Memory B cell (primary cell): ENCODE data around the gene PHLDB2.
A peak's percentile ranks its signal among the peaks of the same experiment; 100 is the strongest.

ENCODE experiments used
- ATAC-seq: fragments of 150-1000 bp; cut with Tn5 transposase; 2 replicates; pipeline ENCODE4 v1.10.0; 2021; ENCODE audit warnings: low read depth, mild to moderate bottlenecking, moderate library complexity
- DNase-seq, 2 donors: peaks; one replicate each; pipeline ENCODE4 v3.0.0; 2022; ENCODE audit warnings: low spot score in 2 of 2
- H3K27ac Mint-ChIP-seq: one replicate; pipeline ENCODE4 v1.8.0; 2022; ENCODE audit warnings: mild to moderate bottlenecking, moderate library complexity, mixed read lengths
- H3K27me3 Mint-ChIP-seq: one replicate; pipeline ENCODE4 v1.8.0; 2022; ENCODE audit warnings: mixed read lengths
- H3K36me3 Mint-ChIP-seq: one replicate; pipeline ENCODE4 v1.8.0; 2022; ENCODE audit warnings: mild to moderate bottlenecking, mixed read lengths
- H3K4me1 Mint-ChIP-seq: one replicate; pipeline ENCODE4 v1.8.0; 2022; ENCODE audit warnings: mixed read lengths
- H3K4me3 Mint-ChIP-seq: one replicate; pipeline ENCODE4 v1.8.0; 2022; ENCODE audit warnings: mild to moderate bottlenecking, moderate library complexity, mixed read lengths
- H3K9me3 Mint-ChIP-seq: one replicate; pipeline ENCODE4 v1.8.0; 2022; ENCODE audit warnings: mixed read lengths

Gene PHLDB2

DNA sequence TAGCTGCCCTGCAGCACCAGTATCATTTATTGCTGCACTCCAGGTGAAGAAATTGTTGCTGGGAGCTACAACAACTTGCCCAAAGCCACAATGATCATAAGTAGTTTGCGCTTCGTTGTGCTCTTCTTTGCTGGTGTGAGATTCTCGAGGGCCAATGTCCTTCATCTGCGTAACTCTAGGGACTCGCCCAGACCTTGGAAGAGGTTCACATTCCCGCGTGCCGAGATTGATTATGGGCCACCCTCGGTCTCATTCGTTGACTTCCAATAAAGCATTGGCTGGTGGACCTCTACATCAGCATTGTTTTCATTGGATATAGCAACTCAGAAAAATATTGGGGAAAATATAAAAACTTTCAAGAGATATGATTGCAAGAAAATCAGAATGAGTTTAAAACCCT lies 423 bp upstream of the PHLDB2 start:
- Mint-ChIP-seq H3K4me3 (peak overlapping the region; percentile 92), H3K36me3 (peaks cover 2% of the 10 kb centered on the region), H3K27ac (peak overlapping the region; percentile 78), H3K27me3 (peaks cover 15% of the 10 kb centered on the region), H3K4me1 (peaks cover 4% of the 10 kb centered on the region), H3K9me3 (no peaks in the 10 kb centered on the region)
- ATAC-seq (no peak), DNase-seq (no peak)

DNA sequence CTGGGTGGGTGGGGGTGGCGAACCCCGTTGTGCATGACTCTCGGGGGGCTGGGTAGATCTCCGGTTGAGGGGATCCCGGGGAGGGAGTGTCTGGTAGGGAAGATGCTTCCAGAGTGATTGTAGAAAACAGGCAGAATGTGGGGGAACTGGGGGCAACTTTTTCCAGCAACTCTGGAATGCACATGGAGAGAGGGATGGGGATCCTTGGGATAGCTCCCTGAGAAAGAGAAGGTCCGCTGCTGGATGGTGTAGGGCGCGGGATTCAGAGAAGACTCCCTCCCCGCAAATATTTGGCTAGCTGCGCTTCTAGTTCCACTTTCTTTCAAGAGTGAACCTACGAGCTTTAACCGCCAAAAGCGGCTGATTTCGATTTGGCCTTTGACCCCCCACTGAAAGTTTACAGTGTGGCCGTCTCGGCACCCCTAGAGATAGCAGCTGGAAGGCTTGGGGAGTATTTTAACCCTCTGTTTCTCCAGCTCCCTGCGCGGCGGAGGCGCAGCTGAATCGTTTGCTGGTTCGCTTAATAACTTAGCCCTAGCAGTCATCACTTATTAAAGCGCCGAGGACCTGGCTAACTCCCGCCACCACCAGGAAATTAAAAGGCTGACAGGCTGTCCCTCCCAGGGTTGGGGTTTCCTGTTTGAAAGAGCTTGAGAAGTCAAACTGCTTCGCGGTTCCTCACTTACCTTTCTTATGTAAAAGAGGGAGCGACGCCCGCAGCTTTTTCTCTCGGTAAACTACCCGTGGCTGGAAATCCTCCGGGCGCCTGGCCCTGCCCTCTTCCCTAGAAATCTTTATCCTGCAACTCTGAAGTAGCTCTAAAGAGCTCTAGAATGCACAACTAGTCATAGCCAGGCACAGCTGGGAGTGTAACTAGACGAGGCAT lies 1.2 kb downstream of the PHLDB2 start:
- ATAC-seq: peak; percentile 71
- DNase-seq: peak; percentile 53 to 55
- Mint-ChIP-seq H3K27ac (peak overlapping the region; percentile 78), H3K27me3 (peaks cover 14% of the 10 kb centered on the region), H3K36me3 (peaks cover 2% of the 10 kb centered on the region), H3K4me3 (peak overlapping the region; percentile 92), H3K4me1 (peaks cover 4% of the 10 kb centered on the region), H3K9me3 (no peaks in the 10 kb centered on the region)

GRCh38 chr3:111861391-111861790 lies 2.3 kb downstream of the PHLDB2 start:
- H3K4me3 Mint-ChIP-seq: no peak overlapping the region
- H3K27ac Mint-ChIP-seq: no peak overlapping the region
- H3K9me3 Mint-ChIP-seq: no peaks in the 10 kb centered on the region
- peaks cover 2% of the 10 kb centered on the region for H3K36me3 Mint-ChIP-seq
- H3K27me3 Mint-ChIP-seq: peaks cover 14% of the 10 kb centered on the region
- no peak for DNase-seq
- H3K4me1 Mint-ChIP-seq: peaks cover 4% of the 10 kb centered on the region
- no peak for ATAC-seq

DNA sequence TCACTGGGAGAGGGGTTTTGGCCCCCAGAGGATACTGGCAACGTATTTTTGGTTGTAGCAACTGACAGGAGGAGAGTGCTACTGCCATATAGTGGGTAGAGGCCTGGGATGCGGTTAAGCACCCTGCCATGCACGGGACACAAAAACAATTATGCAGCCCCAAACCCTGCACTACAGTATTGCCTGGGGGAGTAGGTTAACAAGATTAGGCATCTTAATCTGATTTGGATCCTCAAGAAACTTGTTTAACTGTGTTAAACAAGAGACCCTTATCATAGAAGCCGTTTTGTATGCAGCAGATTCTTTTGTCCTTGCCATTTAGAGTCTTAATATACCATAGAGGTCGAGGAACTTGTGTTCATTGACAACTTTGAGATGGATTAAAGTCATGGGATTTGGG lies 3.4 kb downstream of the PHLDB2 start:
- Mint-ChIP-seq H3K27me3 (peaks cover 14% of the 10 kb centered on the region), H3K27ac (no peak overlapping the region), H3K9me3 (no peaks in the 10 kb centered on the region), H3K4me3 (no peak overlapping the region), H3K4me1 (peaks cover 4% of the 10 kb centered on the region), H3K36me3 (no peaks in the 10 kb centered on the region)
- ATAC-seq: no peak
- no peak for DNase-seq

- H3K4me3 Mint-ChIP-seq: no peak overlapping the region
- H3K4me1 Mint-ChIP-seq: peaks cover 4% of the 10 kb centered on the region
Measured at GRCh38 chr3:111862974-111863373, 3.9 kb downstream of the PHLDB2 start.

GRCh38 chr3:111863942-111864694 lies 5.1 kb downstream of the PHLDB2 start:
- Mint-ChIP-seq H3K27ac (no peak overlapping the region), H3K9me3 (no peaks in the 10 kb centered on the region), H3K4me3 (no peak overlapping the region), H3K27me3 (peaks cover 10% of the 10 kb centered on the region), H3K36me3 (no peaks in the 10 kb centered on the region), H3K4me1 (peaks cover 4% of the 10 kb centered on the region)
- ATAC-seq (no peak), DNase-seq (no peak)

More at GRCh38 chr3:111862974-111863373, 3.9 kb downstream of the PHLDB2 start:
- DNase-seq (no peak), ATAC-seq (no peak)
- Mint-ChIP-seq H3K27ac (no peak overlapping the region), H3K36me3 (no peaks in the 10 kb centered on the region), H3K9me3 (no peaks in the 10 kb centered on the region), H3K27me3 (peaks cover 10% of the 10 kb centered on the region)

DNA sequence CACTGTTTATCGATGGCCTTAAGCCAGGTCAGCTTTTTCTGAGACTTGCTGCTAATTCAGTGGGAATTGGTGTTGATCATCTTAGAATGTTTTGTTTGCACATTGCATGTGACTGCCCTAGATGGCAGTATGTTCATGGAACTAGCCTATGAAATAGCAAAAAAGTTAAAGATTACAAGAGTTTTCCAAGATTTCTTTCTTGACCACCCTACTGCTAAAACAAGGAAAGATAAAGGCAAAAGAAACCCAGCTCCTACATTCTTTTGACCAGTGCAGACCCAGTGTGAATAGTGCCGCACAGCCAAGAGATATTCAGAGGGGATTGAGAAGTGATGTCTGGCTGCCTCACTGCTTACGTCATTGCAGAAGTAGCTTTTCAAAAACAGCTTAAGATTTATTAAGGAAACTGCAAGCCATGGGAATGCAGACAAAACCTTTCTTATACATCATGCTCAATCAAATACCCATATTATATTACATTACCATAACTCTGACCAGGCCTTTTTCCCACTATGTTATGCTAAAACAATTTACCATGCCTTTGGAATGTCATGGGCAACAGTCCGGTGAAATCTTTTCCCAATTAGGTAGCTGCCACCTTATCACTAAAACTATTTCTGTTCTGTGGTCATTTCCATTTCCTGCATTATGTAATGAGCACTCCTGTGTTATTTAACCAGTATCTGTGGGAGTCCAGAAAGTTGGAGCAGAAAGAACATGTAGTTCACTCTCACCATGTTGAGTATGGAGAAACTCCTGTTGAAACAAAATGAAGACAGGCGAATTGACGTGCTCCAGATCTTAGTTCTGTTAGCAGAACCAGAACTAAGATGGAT lies 6.0 kb downstream of the PHLDB2 start:
- Mint-ChIP-seq H3K36me3 (no peaks in the 10 kb centered on the region), H3K9me3 (no peaks in the 10 kb centered on the region), H3K4me1 (peaks cover 4% of the 10 kb centered on the region), H3K27ac (no peak overlapping the region), H3K27me3 (peaks cover 10% of the 10 kb centered on the region), H3K4me3 (no peak overlapping the region)
- ATAC-seq (no peak), DNase-seq (no peak)

GRCh38 chr3:111867889-111868426 lies 8.9 kb downstream of the PHLDB2 start:
- no peak for DNase-seq
- Mint-ChIP-seq H3K27me3 (peaks cover 8% of the 10 kb centered on the region), H3K36me3 (no peaks in the 10 kb centered on the region), H3K4me1 (no peaks in the 10 kb centered on the region), H3K27ac (no peak overlapping the region), H3K9me3 (no peaks in the 10 kb centered on the region), H3K4me3 (no peak overlapping the region)
- ATAC-seq: no peak

- DNase-seq (no peak), ATAC-seq (no peak)
- peaks cover 6% of the 10 kb centered on the region for H3K27me3 Mint-ChIP-seq
- H3K4me3 Mint-ChIP-seq: no peak overlapping the region
- H3K4me1 Mint-ChIP-seq: no peaks in the 10 kb centered on the region
- no peak overlapping the region for H3K27ac Mint-ChIP-seq
- no peaks in the 10 kb centered on the region for H3K9me3 Mint-ChIP-seq
- no peaks in the 10 kb centered on the region for H3K36me3 Mint-ChIP-seq
Measured at GRCh38 chr3:111870620-111871019, 11.6 kb downstream of the PHLDB2 start.

DNA sequence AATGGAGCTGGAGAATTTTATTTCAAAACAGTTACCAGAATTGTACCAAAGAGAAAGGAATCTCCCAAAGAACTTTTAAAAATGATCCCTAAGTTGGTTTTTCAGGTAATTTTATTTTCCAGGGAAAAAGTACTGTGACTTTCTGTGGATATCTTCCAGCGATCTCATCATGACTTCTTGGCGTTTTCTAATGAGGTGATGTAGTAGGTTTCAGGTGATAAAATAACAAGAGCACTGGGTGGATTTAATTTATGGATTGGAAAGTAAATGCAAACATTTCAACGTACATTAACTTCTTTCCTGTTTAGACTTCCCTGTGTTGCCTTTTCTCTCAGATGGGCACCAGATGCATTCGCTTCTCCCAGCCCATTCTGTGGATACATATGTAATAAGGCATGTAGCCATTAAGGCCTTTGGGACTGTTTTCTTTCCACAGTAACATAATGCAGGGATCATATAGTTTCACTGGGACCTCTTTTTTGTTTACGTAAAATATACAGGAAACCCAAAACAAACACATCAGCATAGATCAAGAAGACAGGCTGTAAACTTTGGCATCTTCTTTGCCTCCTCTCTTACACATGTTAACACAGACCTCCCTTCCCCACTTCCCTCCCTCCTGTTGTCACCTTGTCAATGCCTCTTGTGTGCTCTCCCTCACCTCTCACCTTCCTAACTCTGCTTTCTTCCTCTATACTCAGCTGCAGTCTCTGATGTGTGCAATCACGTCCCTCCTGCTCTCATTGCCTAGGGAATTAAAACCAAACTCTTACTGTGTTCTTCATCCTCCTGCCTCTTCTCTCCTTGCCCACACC lies 13.0 kb downstream of the PHLDB2 start:
- DNase-seq: no peak
- H3K27ac Mint-ChIP-seq: no peak overlapping the region
- H3K9me3 Mint-ChIP-seq: no peaks in the 10 kb centered on the region
- H3K4me1 Mint-ChIP-seq: no peaks in the 10 kb centered on the region
- peaks cover 2% of the 10 kb centered on the region for H3K27me3 Mint-ChIP-seq
- H3K4me3 Mint-ChIP-seq: no peak overlapping the region
- H3K36me3 Mint-ChIP-seq: no peaks in the 10 kb centered on the region
- ATAC-seq: no peak

DNA sequence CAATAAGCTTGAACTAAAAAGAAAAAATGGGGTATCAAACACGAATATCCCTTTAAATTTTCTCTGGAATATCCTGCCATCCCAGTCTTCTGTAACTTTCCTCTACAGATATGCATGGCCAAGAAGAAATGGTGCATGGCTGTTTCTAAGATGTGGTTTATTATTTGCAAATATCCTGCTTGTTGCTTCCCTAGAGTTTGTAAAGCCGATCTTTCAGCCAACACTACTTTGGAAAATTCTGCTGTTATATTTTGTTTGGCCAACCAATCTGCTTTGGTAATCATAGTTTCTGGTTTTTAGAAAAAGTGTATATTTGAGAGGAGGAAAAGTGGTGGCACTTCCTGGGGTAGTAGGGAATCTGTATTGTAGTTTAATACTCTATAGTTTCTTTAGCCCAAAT lies 13.9 kb downstream of the PHLDB2 start:
- ATAC-seq (no peak), DNase-seq (no peak)
- no peaks in the 10 kb centered on the region for H3K4me1 Mint-ChIP-seq
- no peaks in the 10 kb centered on the region for H3K9me3 Mint-ChIP-seq
- H3K27me3 Mint-ChIP-seq: peaks cover 2% of the 10 kb centered on the region
- peaks cover 2% of the 10 kb centered on the region for H3K36me3 Mint-ChIP-seq
- H3K4me3 Mint-ChIP-seq: no peak overlapping the region
- no peak overlapping the region for H3K27ac Mint-ChIP-seq

DNA sequence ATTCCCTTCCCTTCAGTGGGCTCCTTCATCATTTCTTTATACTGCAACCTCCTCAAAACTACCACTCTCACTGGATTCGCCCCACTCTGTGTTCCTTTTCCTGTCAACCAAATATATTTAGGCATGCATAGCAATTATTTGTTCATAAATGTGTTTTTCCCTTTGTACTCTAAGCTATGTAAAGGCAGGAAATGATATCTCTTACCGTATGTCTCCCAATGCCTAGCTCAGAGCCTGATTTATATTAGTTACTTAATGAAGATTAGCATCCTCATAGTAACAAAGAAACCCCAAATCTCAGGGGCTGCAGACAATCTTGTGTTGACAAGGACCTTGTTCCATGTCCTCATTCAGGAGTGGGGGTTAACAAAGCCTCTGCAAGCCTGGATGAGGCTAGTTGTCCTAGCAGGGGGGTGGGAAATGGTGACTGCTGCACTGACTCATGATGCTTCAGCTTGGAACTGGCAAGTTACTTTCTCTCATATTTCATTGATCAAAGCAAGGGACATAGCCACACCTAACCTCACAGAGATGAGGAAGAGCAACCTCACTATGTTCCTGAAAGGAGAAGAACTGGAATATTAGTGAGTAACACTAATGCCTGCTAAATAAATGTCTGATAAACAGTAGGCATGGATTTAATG lies 15.2 kb downstream of the PHLDB2 start:
- Mint-ChIP-seq H3K36me3 (peaks cover 2% of the 10 kb centered on the region), H3K9me3 (no peaks in the 10 kb centered on the region), H3K27ac (no peak overlapping the region), H3K4me3 (no peak overlapping the region), H3K27me3 (peaks cover 2% of the 10 kb centered on the region), H3K4me1 (no peaks in the 10 kb centered on the region)
- DNase-seq (no peak), ATAC-seq (no peak)

DNA sequence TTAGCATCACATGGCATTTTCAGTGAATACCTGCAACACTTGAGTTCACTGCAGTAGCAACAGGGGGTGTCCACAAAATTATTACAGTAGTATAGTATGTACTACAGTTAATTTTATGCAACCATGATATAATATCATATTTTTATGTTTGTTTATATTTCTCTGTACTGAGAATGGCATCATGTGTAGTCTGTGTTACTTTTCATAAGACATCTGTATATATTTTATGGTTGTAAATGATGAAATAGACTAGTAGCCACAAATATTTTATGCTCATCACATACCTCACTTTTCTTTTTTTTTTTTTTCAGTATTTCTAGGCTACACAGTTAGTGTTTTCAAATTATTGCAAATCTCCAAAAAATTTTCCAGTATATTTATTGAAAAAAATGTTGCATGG lies 22.4 kb downstream of the PHLDB2 start:
- Mint-ChIP-seq H3K4me1 (no peaks in the 10 kb centered on the region), H3K27me3 (peaks cover 5% of the 10 kb centered on the region), H3K9me3 (peaks cover 5% of the 10 kb centered on the region), H3K4me3 (no peak overlapping the region), H3K27ac (no peak overlapping the region), H3K36me3 (peaks cover 5% of the 10 kb centered on the region)
- ATAC-seq (no peak), DNase-seq (no peak)
